GM12878 (cell line): ENCODE measurements around the gene LIG4. TPM values are rescaled to one million over a fixed set of nuclear protein-coding genes. Genes with fewer than 3 reads are reported as not detected.

Source experiments
- ATAC-seq: fragments of 200-7000 bp; cut with Tn5 transposase; 3 replicates; pipeline ENCODE4 v1.9.1; 2020; ENCODE audit warnings: mild to moderate bottlenecking, moderate library complexity
- BruUV-seq: library from RNA; stranded (reverse); fragments of 400-500 nt; replicated peaks from 2 replicates; lab custom pipeline; 2021; lab: Mats Ljungman, UMichigan
- CTCF ChIA-PET: fragments of 300-600 bp; sonication (Branson Sonifier 250); formaldehyde crosslinking; extraction: SDS; loops from one replicate; lab custom pipeline; 2021; ENCODE audit warnings: inconsistent platforms; lab: Yijun Ruan, JAX
- POLR2A ChIA-PET: fragments of 350-600 bp; formaldehyde crosslinking; extraction: SDS; loops from one replicate; lab custom pipeline; 2021; ENCODE audit warnings: inconsistent platforms; lab: Charles Lee
- RAD21 ChIA-PET: fragments of 300-600 bp; sonication (Branson Sonifier 250); formaldehyde crosslinking; loops from one replicate; lab custom pipeline; 2023; ENCODE audit warnings: antibody characterized with exemption; ENCODE audit not compliant: unreplicated experiment; lab: Charles Lee
- SMC1A ChIA-PET: fragments of 300-600 bp; sonication (Branson Sonifier 250); formaldehyde crosslinking; loops from one replicate; lab custom pipeline; 2023; ENCODE audit not compliant: unreplicated experiment, uncharacterized antibody; lab: Charles Lee
- DNase-seq: peaks from one replicate; pipeline ENCODE4 v3.0.0-alpha.2; 2011; ENCODE audit warnings: low read depth, low spot score
- FAIRE-seq: peaks from 3 replicates; lab custom pipeline; 2011; peaks lifted over from hg19 to GRCh38; lab: Jason Lieb, UNC
- H2AFZ ChIP-seq: 2 replicates; pipeline ENCODE4 v1.6.0; 2011; ENCODE audit warnings: low read depth, low read length, control low read depth; ENCODE audit not compliant: control insufficient read depth
- H3K27ac ChIP-seq: 2 replicates; pipeline ENCODE4 v1.5.1; 2011; ENCODE audit warnings: control low read depth; ENCODE audit not compliant: control insufficient read depth, insufficient read depth
- H3K27me3 ChIP-seq, 2 experiments: replicated peaks in 1 of 2; 2 replicates each; pipeline versions ENCODE4 v1.6.0 to v1.6.1; 2011; ENCODE audit warnings: low read length in 1 of 2; ENCODE audit not compliant: control insufficient read depth in 2 of 2, insufficient read depth in 2 of 2
- H3K36me3 ChIP-seq, 2 experiments: 2 replicates each; pipeline ENCODE4 v1.5.1; 2011; ENCODE audit warnings: low read length in 1 of 2; ENCODE audit not compliant: control insufficient read depth in 2 of 2, insufficient read depth in 2 of 2
- H3K4me1 ChIP-seq: 2 replicates; pipeline ENCODE4 v1.6.1; 2011; ENCODE audit warnings: mild to moderate bottlenecking, low read length, moderate library complexity, mixed read lengths; ENCODE audit not compliant: control insufficient read depth, insufficient read depth
- H3K4me2 ChIP-seq: 2 replicates; pipeline ENCODE4 v1.6.0; 2011; ENCODE audit warnings: control low read depth; ENCODE audit not compliant: control insufficient read depth, insufficient read depth
- H3K4me3 ChIP-seq: fragments of 200-600 bp; sonication (generic); 2 replicates; pipeline ENCODE4 v1.5.1; 2016
- H3K79me2 ChIP-seq: 2 replicates; pipeline ENCODE4 v1.6.0; 2011; ENCODE audit warnings: low read length; ENCODE audit not compliant: control insufficient read depth, insufficient read depth
- H3K9ac ChIP-seq: 2 replicates; pipeline ENCODE4 v1.8.0; 2011; ENCODE audit warnings: low read length, control low read depth, mixed read lengths; ENCODE audit not compliant: control insufficient read depth, insufficient read depth
- H3K9me3 ChIP-seq: replicated peaks from 3 replicates; pipeline ENCODE4 v1.5.1; 2011; ENCODE audit warnings: mild to moderate bottlenecking, low read length; ENCODE audit not compliant: control insufficient read depth, insufficient read depth
- H4K20me1 ChIP-seq: 2 replicates; pipeline ENCODE4 v1.6.0; 2011; ENCODE audit not compliant: control insufficient read depth, insufficient read depth
- EZH2 ChIP-seq: IDR thresholded peaks from 2 replicates; pipeline ENCODE4 v1.6.1; 2012; ENCODE audit warnings: low read depth, mild to moderate bottlenecking, control low read depth, inconsistent platforms, low read length, borderline replicate concordance; ENCODE audit not compliant: control insufficient read depth
- FOXM1 ChIP-seq: IDR thresholded peaks from 2 replicates; pipeline ENCODE4 v1.6.1; 2012; ENCODE audit warnings: low read depth, mild to moderate bottlenecking, inconsistent platforms, low read length, moderate library complexity
- IKZF1 ChIP-seq: fragments of 450-650 bp; conservative IDR thresholded peaks from 2 replicates; pipeline ENCODE4 v1.6.1; 2017; ENCODE audit warnings: antibody characterized with exemption, mild to moderate bottlenecking
- JUNB ChIP-seq: IDR thresholded peaks from 2 replicates; pipeline ENCODE4 v1.6.1; 2016; ENCODE audit warnings: antibody characterized with exemption, mild to moderate bottlenecking
- LARP7 ChIP-seq: fragments of 450-650 bp; IDR thresholded peaks from 2 replicates; pipeline ENCODE4 v1.6.1; 2017; ENCODE audit warnings: mild to moderate bottlenecking
- MTA2 ChIP-seq: fragments of 450-650 bp; IDR thresholded peaks from 2 replicates; pipeline ENCODE4 v1.6.1; 2016; ENCODE audit warnings: low read depth, mild to moderate bottlenecking, moderate library complexity
- MXI1 ChIP-seq: fragments of 150-350 bp; IDR thresholded peaks from 2 replicates; pipeline ENCODE4 v1.6.1; 2011; ENCODE audit warnings: low read depth, mild to moderate bottlenecking, inconsistent platforms, low read length, improper control_type of control experiment
- NR2C1 ChIP-seq: fragments of 450-650 bp; IDR thresholded peaks from 2 replicates; pipeline ENCODE4 v1.6.1; 2017; ENCODE audit warnings: antibody characterized with exemption, mild to moderate bottlenecking, moderate library complexity
- POLR2AphosphoS2 ChIP-seq: IDR thresholded peaks from 2 replicates; pipeline ENCODE4 v1.6.1; 2011; ENCODE audit warnings: low read depth, mild to moderate bottlenecking, low read length, improper control_type of control experiment, moderate library complexity
- RUNX3 ChIP-seq: IDR thresholded peaks from 2 replicates; pipeline ENCODE4 v1.6.1; 2012; ENCODE audit warnings: low read length, inconsistent platforms
- SIX5 ChIP-seq: IDR thresholded peaks from 2 replicates; pipeline ENCODE4 v1.6.1; 2011; ENCODE audit warnings: mild to moderate bottlenecking, low read depth, low read length, moderate library complexity; ENCODE audit not compliant: severe bottlenecking
- SMAD1 ChIP-seq: fragments of 450-650 bp; IDR thresholded peaks from 2 replicates; pipeline ENCODE4 v1.6.1; 2018; ENCODE audit warnings: mild to moderate bottlenecking, low read depth; ENCODE audit not compliant: partially characterized antibody
- SREBF1 ChIP-seq: IDR thresholded peaks from 2 replicates; pipeline ENCODE4 v1.6.1; 2012; ENCODE audit warnings: mild to moderate bottlenecking, low read length
- ZNF622 ChIP-seq: fragments of 450-650 bp; IDR thresholded peaks from 2 replicates; pipeline ENCODE4 v1.6.1; 2017; ENCODE audit warnings: mild to moderate bottlenecking, inconsistent platforms
- WGBS: methylation state at CpG from one replicate; pipeline ENCODE4 v1.1.6; 2016; ENCODE audit warnings: low lambda C conversion rate; ENCODE audit not compliant: insufficient replicate concordance, insufficient coverage; ENCODE audit errors: missing lambda C conversion rate; 5-methylcytosine and 5-hydroxymethylcytosine counted together
- in situ Hi-C: fragments of 300-500 bp; cut with MboI; formaldehyde crosslinking; loops from 9 replicates; pipeline ENCODE4 v1.14.3; 2018; ENCODE audit warnings: mixed read lengths
- intact Hi-C: fragments of 100-400 bp; cut with micrococcal nuclease; formaldehyde crosslinking; loops from one replicate; pipeline ENCODE4 v1.14.2; 2022; ENCODE audit not compliant: unreplicated experiment
- polyA plus RNA-seq, 11 experiments: library from polyadenylated mRNA; depleted of rRNA in 4 of 11; unstranded in 6 of 11; stranded (reverse) in 5 of 11; fragments of >200 nt; fragmentation: Nextera tagmentation in 4 of 11; fragmentation: Illumina TruSeq in 1 of 11; extraction: Ambion mirVana in 4 of 11; extraction: Trizol in 1 of 11; gene quantifications; 1 replicate in 1 of 11; 2 replicates in 10 of 11; pipeline versions ENCODE4 v1.2.1 to v1.2.3, GENCODE V29; 2011 to 2016; ENCODE audit warnings: inconsistent platforms in 2 of 11, missing spikeins in 2 of 11, low read depth in 1 of 11
- total RNA-seq, 4 experiments: library from RNA; depleted of rRNA in 3 of 4; stranded (reverse); fragments of >200 nt in 3 of 4; fragmentation: Illumina TruSeq in 1 of 4; extraction: Trizol in 1 of 4; gene quantifications; 2 replicates each; pipeline versions ENCODE4 v1.2.1 to v1.2.3, GENCODE V29; 2013 to 2021
- TF ChIP-seq, protein P1 (sequence below): fragments of 450-650 bp; formaldehyde crosslinking; IDR thresholded peaks from 2 replicates; pipeline ENCODE4 v1.5.0; 2022; ENCODE audit warnings: mild to moderate bottlenecking, missing genetic modification characterization
- TF ChIP-seq, protein P2 (sequence below): fragments of 450-650 bp; IDR thresholded peaks from 2 replicates; pipeline ENCODE4 v1.6.1; 2014; ENCODE audit warnings: mild to moderate bottlenecking
- TF ChIP-seq, protein P3 (sequence below): fragments of 450-650 bp; IDR thresholded peaks from 2 replicates; pipeline ENCODE4 v1.6.1; 2017; ENCODE audit warnings: mild to moderate bottlenecking, moderate library complexity

The LIG4 gene
- total and polyA plus RNA-seq, 10 of the 15 experiments (the other 5 are each of a cell fraction or from before 2014, with no cell fraction given), result 2.3 to 15.0 (median 8.5) TPM

DNA sequence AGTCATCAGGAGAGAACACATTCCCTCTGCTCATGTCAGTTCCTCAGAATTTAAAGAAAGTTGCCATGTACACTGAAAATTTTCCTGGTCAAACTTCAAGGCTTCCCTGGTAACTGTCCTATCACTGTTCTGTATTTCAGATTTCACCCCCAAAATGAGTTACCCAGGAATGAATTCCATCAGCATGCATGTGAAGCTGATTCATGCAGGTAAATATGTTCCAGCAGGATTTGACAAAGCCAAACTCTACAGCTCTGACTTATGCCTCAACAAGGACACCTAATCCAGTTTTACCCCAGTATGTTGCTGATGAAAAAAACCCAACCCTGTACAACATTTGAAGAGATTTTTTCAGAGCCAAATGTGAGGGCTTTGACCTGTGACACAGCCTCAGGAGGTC lies 21.5 kb downstream of the LIG4 start (continued):
- TF ChIP-seq, protein P1, sequence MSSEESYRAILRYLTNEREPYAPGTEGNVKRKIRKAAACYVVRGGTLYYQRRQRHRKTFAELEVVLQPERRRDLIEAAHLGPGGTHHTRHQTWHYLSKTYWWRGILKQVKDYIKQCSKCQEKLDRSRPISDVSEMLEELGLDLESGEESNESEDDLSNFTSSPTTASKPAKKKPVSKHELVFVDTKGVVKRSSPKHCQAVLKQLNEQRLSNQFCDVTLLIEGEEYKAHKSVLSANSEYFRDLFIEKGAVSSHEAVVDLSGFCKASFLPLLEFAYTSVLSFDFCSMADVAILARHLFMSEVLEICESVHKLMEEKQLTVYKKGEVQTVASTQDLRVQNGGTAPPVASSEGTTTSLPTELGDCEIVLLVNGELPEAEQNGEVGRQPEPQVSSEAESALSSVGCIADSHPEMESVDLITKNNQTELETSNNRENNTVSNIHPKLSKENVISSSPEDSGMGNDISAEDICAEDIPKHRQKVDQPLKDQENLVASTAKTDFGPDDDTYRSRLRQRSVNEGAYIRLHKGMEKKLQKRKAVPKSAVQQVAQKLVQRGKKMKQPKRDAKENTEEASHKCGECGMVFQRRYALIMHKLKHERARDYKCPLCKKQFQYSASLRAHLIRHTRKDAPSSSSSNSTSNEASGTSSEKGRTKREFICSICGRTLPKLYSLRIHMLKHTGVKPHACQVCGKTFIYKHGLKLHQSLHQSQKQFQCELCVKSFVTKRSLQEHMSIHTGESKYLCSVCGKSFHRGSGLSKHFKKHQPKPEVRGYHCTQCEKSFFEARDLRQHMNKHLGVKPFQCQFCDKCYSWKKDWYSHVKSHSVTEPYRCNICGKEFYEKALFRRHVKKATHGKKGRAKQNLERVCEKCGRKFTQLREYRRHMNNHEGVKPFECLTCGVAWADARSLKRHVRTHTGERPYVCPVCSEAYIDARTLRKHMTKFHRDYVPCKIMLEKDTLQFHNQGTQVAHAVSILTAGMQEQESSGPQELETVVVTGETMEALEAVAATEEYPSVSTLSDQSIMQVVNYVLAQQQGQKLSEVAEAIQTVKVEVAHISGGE (CRISPR knock-in tag), result no peak
- no peak for TF ChIP-seq RUNX3
- no peak for TF ChIP-seq IKZF1

DNA sequence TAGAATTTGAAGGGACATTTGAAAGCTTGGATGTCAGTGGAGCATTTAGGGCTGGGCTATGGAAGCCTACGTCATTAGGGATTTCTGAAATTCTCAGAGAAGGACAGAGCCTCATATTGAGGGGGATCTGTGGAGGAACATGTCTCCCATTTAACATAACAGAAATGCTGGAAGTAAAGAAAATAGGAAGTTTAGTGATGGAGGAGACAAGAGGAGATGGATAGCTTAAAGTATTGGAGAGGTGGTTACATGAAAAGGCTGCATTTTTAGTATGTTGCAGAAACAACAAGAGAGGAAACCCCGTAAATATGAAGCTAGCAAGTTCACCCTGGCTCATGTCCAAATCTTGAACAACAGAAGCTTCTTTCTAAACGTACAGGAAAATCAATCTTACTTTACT lies 24.4 kb downstream of the LIG4 start:
- peaks cover 2% of the 10 kb centered on the region; the same call in 1 of the 3 replicates for H3K9me3 ChIP-seq
- in situ Hi-C loops (no loop called here), intact Hi-C loops (no loop called here)
- SMC1A ChIA-PET, result interaction anchor here (1.1 kb wide), 1 partner anchor 972 kb away, joined by 3 read pairs; no protein-coding TSS in a partner anchor
- DNase-seq (no peak), ATAC-seq (no peak), FAIRE-seq (no peak)
- RAD21 ChIA-PET, result no interaction called here
- no peaks in the 10 kb centered on the region for H3K27me3 ChIP-seq
- H3K9ac ChIP-seq, result no peak overlapping the region
- no peaks in the 10 kb centered on the region for H3K79me2 ChIP-seq
- H3K27ac ChIP-seq, result no peak overlapping the region
- no peak overlapping the region for H2AFZ ChIP-seq
- H3K4me3 ChIP-seq, result no peak overlapping the region
- no peak overlapping the region for H3K4me2 ChIP-seq
- POLR2A ChIA-PET, result no interaction called here
- no peaks in the 10 kb centered on the region for H3K36me3 ChIP-seq
- BruUV-seq, result no TSS peak
- CTCF ChIA-PET, result interaction anchor here (1.1 kb wide), 1 partner anchor 35 kb away, joined by 3 read pairs; no protein-coding TSS in a partner anchor
- 8% methylated on average over 3 of the region's 3 CpGs for whole genome bisulfite sequencing
- no peaks in the 10 kb centered on the region for H3K4me1 ChIP-seq
- H4K20me1 ChIP-seq, result no peaks in the 10 kb centered on the region
- TF ChIP-seq, protein P2, sequence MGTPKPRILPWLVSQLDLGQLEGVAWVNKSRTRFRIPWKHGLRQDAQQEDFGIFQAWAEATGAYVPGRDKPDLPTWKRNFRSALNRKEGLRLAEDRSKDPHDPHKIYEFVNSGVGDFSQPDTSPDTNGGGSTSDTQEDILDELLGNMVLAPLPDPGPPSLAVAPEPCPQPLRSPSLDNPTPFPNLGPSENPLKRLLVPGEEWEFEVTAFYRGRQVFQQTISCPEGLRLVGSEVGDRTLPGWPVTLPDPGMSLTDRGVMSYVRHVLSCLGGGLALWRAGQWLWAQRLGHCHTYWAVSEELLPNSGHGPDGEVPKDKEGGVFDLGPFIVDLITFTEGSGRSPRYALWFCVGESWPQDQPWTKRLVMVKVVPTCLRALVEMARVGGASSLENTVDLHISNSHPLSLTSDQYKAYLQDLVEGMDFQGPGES, result no peak
- TF ChIP-seq SMAD1 (no peak), SIX5 (no peak), LARP7 (no peak), JUNB (no peak), ZNF622 (no peak), NR2C1 (no peak), MTA2 (no peak), POLR2AphosphoS2 (no peak), MXI1 (no peak), FOXM1 (no peak), EZH2 (no peak), SREBF1 (no peak)
- TF ChIP-seq, protein P3, sequence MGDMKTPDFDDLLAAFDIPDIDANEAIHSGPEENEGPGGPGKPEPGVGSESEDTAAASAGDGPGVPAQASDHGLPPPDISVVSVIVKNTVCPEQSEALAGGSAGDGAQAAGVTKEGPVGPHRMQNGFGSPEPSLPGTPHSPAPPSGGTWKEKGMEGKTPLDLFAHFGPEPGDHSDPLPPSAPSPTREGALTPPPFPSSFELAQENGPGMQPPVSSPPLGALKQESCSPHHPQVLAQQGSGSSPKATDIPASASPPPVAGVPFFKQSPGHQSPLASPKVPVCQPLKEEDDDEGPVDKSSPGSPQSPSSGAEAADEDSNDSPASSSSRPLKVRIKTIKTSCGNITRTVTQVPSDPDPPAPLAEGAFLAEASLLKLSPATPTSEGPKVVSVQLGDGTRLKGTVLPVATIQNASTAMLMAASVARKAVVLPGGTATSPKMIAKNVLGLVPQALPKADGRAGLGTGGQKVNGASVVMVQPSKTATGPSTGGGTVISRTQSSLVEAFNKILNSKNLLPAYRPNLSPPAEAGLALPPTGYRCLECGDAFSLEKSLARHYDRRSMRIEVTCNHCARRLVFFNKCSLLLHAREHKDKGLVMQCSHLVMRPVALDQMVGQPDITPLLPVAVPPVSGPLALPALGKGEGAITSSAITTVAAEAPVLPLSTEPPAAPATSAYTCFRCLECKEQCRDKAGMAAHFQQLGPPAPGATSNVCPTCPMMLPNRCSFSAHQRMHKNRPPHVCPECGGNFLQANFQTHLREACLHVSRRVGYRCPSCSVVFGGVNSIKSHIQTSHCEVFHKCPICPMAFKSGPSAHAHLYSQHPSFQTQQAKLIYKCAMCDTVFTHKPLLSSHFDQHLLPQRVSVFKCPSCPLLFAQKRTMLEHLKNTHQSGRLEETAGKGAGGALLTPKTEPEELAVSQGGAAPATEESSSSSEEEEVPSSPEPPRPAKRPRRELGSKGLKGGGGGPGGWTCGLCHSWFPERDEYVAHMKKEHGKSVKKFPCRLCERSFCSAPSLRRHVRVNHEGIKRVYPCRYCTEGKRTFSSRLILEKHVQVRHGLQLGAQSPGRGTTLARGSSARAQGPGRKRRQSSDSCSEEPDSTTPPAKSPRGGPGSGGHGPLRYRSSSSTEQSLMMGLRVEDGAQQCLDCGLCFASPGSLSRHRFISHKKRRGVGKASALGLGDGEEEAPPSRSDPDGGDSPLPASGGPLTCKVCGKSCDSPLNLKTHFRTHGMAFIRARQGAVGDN, result no peak
